Effector memory CD4-positive, alpha-beta T cell (primary cell): ENCODE measurements around the gene HCAR3.
"Not testable (repeated sequence)": the region's sequence is repeated elsewhere in the genome, so short reads cannot be mapped to it uniquely, and the experiment has no call there.

ENCODE experiments used
- DNase-seq, 3 donors: peaks; one replicate each; pipeline ENCODE4 v3.0.0-alpha.2; 2020
- H3K27ac ChIP-seq: 2 replicates; pipeline ENCODE4 v1.7.0; 2013; ENCODE audit warnings: mild to moderate bottlenecking, low read length, moderate library complexity; ENCODE audit not compliant: insufficient read depth, poor library complexity, severe bottlenecking
- H3K27me3 ChIP-seq: replicated peaks from 2 replicates; pipeline ENCODE4 v1.7.0; 2013; ENCODE audit warnings: mild to moderate bottlenecking, low read length; ENCODE audit not compliant: insufficient read depth, control insufficient read depth, poor library complexity, severe bottlenecking
- H3K36me3 ChIP-seq: 2 replicates; pipeline ENCODE4 v1.7.0; 2013; ENCODE audit warnings: mild to moderate bottlenecking, low read length, moderate library complexity; ENCODE audit not compliant: control insufficient read depth, insufficient read depth
- H3K4me1 ChIP-seq: 2 replicates; pipeline ENCODE4 v1.7.0; 2013; ENCODE audit warnings: low read length, mild to moderate bottlenecking; ENCODE audit not compliant: control insufficient read depth, insufficient read depth, poor library complexity, severe bottlenecking
- H3K4me3 ChIP-seq: 2 replicates; pipeline ENCODE4 v1.7.0; 2013; ENCODE audit warnings: low read length, low read depth, mild to moderate bottlenecking; ENCODE audit not compliant: insufficient read depth, poor library complexity, severe bottlenecking
- H3K9me3 ChIP-seq: 2 replicates; pipeline ENCODE4 v1.7.0; 2013; ENCODE audit warnings: mild to moderate bottlenecking, low read length, moderate library complexity; ENCODE audit not compliant: control insufficient read depth

The HCAR3 gene

GRCh38 chr12:122700038-122700710 lies 16.4 kb downstream of the HCAR3 start:
- not testable (repeated sequence) for H3K4me1 ChIP-seq, H3K27me3 ChIP-seq, DNase-seq, H3K27ac ChIP-seq, H3K9me3 ChIP-seq, H3K36me3 ChIP-seq, H3K4me3 ChIP-seq

- H3K4me1 ChIP-seq, H3K9me3 ChIP-seq, DNase-seq, H3K27ac ChIP-seq, H3K27me3 ChIP-seq, H3K4me3 ChIP-seq, H3K36me3 ChIP-seq: not testable (repeated sequence)
Measured at GRCh38 chr12:122696922-122697321, 19.7 kb downstream of the HCAR3 start.

GRCh38 chr12:122691566-122691965 lies 25.0 kb downstream of the HCAR3 start:
- Histone ChIP-seq H3K36me3 (no peaks in the 10 kb centered on the region), H3K9me3 (no peaks in the 10 kb centered on the region), H3K27me3 (no peaks in the 10 kb centered on the region), H3K4me3 (no peak overlapping the region), H3K4me1 (no peaks in the 10 kb centered on the region), H3K27ac (no peak overlapping the region)
- no peak for DNase-seq

GRCh38 chr12:122688291-122688690 lies 28.3 kb downstream of the HCAR3 start:
- Histone ChIP-seq H3K36me3 (no peaks in the 10 kb centered on the region), H3K27ac (no peak overlapping the region), H3K27me3 (no peaks in the 10 kb centered on the region), H3K4me3 (no peak overlapping the region), H3K4me1 (no peaks in the 10 kb centered on the region), H3K9me3 (no peaks in the 10 kb centered on the region)
- DNase-seq, result no peak

DNA sequence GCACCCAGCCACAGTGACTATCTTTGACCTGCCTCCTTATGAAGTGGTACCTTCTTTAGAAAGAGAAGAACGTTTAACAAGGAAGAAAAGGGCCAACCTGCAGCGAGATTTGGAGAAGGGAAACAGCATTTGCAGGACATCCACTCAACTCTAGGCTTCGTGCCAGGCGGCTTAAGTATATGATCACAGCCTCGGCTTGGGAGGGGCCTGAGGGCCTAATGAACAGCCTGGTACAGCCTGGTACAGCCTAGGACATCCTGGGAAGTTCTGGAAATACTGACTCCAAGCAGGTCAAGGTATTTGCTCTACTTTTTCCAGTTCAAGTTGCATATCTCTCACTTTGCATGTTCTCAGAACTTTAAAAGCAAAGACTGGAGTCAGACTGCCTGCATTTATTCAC lies 29.5 kb downstream of the HCAR3 start:
- H3K36me3 ChIP-seq, result no peaks in the 10 kb centered on the region
- no peaks in the 10 kb centered on the region for H3K9me3 ChIP-seq
- H3K4me1 ChIP-seq, result no peaks in the 10 kb centered on the region
- H3K4me3 ChIP-seq, result no peak overlapping the region
- H3K27me3 ChIP-seq, result no peaks in the 10 kb centered on the region
- DNase-seq, result no peak
- H3K27ac ChIP-seq, result no peak overlapping the region

GRCh38 chr12:122686538-122686937 lies 30.1 kb downstream of the HCAR3 start:
- Histone ChIP-seq H3K9me3 (no peaks in the 10 kb centered on the region), H3K36me3 (no peaks in the 10 kb centered on the region), H3K27ac (no peak overlapping the region), H3K4me1 (no peaks in the 10 kb centered on the region), H3K4me3 (no peak overlapping the region), H3K27me3 (no peaks in the 10 kb centered on the region)
- DNase-seq, result no peak

- H3K27ac ChIP-seq, result no peak overlapping the region
- no peaks in the 10 kb centered on the region for H3K36me3 ChIP-seq
- H3K4me3 ChIP-seq, result no peak overlapping the region
- no peaks in the 10 kb centered on the region for H3K27me3 ChIP-seq
- H3K4me1 ChIP-seq, result no peaks in the 10 kb centered on the region
- no peaks in the 10 kb centered on the region for H3K9me3 ChIP-seq
- DNase-seq, result no peak
Measured at GRCh38 chr12:122684297-122684813, 32.3 kb downstream of the HCAR3 start.

- Histone ChIP-seq H3K36me3 (no peaks in the 10 kb centered on the region), H3K4me3 (no peak overlapping the region), H3K27me3 (no peaks in the 10 kb centered on the region), H3K4me1 (no peaks in the 10 kb centered on the region), H3K27ac (no peak overlapping the region), H3K9me3 (no peaks in the 10 kb centered on the region)
- DNase-seq, result no peak
Measured at GRCh38 chr12:122681814-122682213, 34.8 kb downstream of the HCAR3 start.

DNA sequence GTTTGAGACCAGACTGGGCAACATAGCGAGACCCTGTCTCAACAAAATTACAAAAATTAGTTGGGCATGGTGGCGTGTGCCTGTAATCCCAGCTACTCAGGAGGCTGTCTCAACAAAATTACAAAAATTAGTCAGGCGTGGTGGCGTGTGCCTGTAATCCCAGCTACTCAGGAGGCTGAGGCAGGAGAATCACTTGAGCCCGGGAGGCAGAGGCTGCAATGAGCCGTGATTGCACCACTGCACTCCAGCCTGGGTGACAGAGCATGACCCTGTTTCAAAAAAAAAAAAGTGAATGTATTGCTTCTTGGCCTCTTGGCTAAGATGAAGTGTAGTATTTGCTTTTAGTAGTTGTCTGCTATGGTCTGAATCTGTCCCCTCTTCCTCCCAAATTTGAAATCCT lies 35.6 kb downstream of the HCAR3 start:
- DNase-seq, H3K36me3 ChIP-seq, H3K4me1 ChIP-seq, H3K9me3 ChIP-seq, H3K4me3 ChIP-seq, H3K27me3 ChIP-seq, H3K27ac ChIP-seq: not testable (repeated sequence)

DNA sequence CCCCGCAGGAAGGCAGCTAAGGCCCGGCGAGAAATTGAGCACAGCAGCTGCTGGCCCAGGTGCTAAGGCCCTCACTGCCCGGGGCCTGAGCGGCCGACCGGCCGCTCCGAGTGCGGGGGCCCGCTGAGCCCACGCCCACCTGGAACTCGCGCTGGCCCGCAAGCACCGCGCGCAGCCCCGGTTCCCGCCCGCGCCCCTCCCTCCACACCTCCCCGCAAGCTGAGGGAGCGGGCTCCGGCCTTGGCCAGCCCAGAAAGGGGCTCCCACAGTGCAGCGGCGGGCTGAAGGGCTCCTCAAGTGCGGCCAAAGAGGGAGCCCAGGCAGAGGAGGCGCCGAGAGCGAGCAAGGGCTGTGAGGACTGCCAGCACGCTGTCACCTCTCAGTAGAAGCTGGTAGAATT lies 39.8 kb downstream of the HCAR3 start:
- not testable (repeated sequence) for H3K9me3 ChIP-seq, H3K27me3 ChIP-seq, H3K4me3 ChIP-seq, H3K36me3 ChIP-seq, DNase-seq, H3K27ac ChIP-seq, H3K4me1 ChIP-seq
